ENCODE data around the gene FPR1. TPM values are rescaled to one million over a fixed set of nuclear protein-coding genes. Genes with fewer than 3 reads are reported as not detected.

Gene FPR1, protein sequence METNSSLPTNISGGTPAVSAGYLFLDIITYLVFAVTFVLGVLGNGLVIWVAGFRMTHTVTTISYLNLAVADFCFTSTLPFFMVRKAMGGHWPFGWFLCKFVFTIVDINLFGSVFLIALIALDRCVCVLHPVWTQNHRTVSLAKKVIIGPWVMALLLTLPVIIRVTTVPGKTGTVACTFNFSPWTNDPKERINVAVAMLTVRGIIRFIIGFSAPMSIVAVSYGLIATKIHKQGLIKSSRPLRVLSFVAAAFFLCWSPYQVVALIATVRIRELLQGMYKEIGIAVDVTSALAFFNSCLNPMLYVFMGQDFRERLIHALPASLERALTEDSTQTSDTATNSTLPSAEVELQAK
- 4.3 TPM for total RNA-seq
- long read RNA-seq: 0 reads

DNA sequence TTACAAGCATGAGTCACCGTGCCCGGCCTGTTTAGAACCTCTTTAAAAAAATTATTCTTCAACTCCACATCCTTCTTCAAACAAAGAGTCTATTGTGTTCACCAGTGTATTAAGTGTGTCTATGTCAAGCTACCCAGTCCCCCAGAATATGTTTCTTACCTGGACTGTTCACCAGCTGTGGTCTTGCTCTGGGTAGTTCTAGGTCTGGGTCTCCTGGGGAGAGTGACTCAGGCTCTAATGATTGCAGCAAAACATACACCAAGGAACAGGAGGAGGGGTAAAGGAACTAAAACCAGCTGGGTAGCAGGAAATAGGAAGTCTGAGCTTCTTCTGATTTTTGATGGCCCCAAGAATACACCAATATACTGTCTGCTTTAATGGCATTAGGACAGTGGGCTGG is at the start of gene FPR1:
Gene FPR1, minus strand, starts transcription at position 224 of the 400 bp plus-strand sequence. CDS start 4,884 bp downstream, outside the sequence.
- DNase-seq (no peak), ATAC-seq (peak; percentile 79)
- intact Hi-C loops (cut with micrococcal nuclease): no loop called here

DNA sequence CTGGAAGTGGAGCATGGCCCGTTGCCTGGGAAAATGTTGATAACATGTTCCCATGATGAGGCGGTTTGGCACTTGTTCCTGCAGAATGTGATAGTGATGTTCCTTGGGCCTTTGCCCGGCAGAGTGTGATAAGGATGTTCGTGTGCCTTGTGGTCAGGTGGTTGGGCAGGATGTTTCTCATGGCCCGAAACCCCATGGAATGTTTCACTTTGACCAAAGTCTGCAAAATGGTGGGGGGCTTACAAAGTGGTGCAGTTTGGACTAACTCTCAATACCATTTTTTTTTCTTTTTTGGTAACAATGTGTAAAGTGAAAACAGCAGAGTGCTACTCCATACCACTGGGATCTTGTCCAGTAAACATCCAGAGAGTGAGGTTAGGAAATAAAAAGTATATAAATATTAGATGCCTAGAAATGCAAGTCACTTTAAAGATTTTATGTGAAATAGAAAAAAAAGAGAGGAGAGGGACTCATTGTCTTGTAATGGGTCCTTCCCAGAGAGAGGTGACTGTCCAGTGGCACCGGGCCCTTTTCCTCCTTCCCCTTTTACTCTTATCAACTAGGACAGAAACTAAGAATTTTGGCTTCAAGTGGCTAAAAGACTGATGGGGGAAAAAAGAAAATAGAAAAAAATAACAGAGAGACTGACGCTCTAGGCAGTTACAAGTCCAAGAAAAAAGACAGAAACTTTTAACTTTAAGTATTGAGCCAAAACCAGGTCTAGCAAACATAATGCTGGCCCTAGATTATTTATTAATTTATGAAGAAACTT is 49.0 kb upstream of the FPR1 start:
- ATAC-seq: peak; percentile 85
- DNase-seq: peak; percentile 88
- intact Hi-C loops (cut with micrococcal nuclease): no loop called here

DNA sequence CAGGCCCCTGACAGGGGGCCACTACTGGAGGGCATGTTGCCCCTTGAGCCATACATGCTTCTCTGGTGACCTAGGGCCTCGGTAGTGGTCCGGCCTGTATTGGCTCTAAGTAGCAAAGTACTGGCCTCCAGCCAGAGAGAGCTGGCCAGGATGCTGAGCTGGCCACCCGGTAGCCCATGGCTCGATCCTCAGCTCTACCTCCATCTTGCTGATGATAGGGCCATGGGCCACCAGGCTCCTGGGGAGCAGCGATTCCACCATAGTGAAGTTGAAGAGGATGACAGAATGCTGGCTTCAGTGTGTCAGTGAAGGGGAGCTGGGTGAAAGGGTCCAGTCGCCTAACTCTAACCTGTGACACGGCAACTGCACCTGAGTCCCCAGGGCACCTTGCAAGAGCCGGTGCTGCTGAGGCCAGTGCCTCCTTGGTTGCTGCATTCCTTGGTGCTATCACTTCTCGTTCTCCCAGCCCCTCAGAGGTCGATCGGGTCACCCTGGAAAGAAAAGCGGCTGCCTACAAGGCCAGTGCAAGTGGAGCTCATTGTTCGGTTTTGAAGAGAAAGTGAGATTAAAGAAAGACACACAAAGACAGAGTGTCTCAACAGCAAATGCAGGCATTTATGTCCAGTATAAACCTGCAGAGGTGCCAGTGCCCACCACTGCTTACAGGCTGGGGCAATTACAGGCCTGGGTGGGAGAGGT is 48.2 kb upstream of the FPR1 start:
- ATAC-seq (peak; percentile 49), DNase-seq (peak; percentile 66)
- intact Hi-C loops (cut with micrococcal nuclease): no loop called here

DNA sequence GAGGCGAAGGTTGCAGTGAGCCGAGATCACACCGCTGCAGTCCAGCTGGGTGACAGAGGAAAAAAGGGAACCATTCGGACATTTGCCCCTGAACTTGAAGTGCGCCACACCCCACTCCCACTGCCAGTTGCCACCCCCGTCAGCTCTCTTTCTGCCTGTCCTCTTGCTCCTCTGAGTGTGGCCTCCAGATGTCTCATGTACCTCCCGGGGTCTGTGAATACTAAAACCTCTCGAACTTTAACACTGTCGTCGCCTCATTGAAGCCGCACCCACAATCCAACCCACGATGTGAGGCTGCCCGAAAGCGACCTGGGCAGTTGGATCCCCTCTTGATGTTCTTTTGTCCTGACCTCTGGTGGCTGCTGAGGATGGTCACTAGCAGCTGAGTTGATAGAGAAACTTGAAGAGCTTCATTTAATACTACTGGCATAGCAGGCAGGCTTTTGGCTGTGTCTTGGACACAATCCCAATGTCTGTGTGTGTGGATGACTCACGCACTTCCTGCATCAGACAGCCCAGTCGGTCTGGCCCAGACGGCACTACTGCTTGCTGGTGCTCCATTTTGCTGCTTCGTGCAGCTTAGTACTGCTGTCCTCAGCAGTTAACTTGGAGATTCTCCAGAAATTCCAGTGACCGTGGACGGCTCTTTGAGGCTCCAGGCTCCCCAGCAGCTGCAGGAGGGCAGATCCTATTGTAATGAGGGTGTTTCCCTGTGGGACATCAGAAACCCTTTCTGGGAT is 47.5 kb upstream of the FPR1 start:
- intact Hi-C loops (cut with micrococcal nuclease): no loop called here
- peak; percentile 89 for DNase-seq
- peak; percentile 94 for ATAC-seq

DNA sequence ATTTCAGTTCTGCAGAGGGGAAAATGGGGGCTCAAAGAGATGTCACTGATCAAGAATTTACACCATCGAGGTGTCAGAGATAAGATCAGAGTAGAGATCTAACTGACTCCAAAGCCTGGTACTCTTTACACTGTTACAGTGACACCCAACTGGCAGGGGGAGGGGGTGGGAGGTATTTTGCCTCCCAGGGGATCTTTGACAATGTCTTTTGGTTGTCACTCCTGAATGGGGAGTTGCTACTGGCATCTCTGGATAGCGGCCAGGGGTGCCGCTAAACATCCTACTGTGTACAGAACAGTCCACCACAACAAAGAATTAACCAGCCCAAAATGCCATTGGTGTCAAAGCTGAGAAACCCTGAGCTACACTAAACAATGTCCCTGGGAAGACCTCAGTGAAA is 46.4 kb upstream of the FPR1 start:
- ATAC-seq (no peak), DNase-seq (no peak)
- intact Hi-C loops (cut with micrococcal nuclease): no loop called here

DNA sequence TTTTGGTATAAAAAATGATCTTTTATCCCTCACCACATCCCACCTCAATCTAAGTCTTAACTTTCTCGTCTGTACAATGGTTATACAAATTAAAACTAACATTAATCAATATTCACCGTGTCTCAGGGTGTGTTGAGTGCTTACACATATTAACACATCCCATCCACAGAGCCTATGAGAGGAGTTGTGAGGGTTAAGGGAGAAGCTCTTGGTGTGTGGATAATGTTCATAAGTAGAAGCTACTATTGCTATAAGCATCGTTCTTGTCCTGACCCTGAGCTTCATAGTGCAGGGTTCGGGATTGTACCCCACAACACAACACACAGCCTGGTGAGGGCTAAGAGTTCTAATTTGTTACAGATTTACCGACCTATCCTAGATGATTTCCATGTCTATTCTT is 45.8 kb upstream of the FPR1 start:
- DNase-seq (no peak), ATAC-seq (no peak)
- intact Hi-C loops (cut with micrococcal nuclease): no loop called here

DNA sequence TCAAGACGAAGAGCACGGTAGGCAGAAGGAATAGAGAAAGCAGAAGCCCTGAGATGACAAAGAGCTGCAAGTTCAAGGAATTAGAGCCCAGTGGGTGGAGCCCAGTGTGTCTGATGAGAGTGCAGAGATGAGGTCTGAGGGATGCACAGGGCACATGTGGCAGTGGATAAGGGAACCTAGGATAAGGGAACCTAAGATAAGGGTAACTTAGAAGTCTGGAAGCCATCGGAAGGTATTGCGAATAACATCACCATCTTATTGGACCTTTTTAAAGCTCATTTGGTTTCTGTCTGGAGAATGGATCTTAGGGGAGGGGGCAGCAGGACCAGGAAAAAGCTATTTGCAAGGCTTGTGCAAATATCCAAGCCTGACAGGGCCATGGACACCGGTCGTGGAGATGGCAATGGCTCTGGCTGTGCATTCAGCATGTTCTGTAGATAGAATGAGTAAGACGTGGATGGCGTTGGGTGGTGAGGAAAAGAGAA is 44.6 kb upstream of the FPR1 start:
- intact Hi-C loops (cut with micrococcal nuclease): no loop called here
- no peak for DNase-seq
- no peak for ATAC-seq

DNA sequence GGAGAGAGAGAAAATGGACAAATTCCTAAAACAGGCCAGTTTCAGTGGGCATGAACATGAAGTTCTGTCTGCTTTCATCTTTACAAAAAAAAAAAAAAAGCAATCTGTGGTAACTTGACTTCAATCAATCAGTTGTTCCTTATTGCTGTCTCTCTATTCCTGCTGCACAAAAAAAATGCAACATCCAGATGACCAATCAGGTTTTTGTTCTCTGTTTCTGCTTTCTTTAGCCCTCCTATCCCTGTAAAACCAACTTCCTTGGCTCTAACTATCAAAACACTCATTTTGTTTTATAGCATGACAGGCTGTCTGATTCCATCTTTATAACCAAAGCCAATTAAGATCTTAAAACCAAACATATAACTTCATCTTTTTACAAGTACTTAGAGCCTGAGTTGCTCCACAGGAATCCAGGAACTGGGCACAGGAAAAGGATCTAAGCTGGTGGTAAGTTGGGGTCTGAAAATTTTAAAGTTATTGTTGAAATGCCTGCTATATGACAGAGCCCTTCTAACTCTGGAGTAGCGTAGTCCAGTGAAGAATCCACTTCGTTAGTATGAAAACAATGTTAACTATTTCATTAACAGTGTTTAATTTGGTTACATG is 43.3 kb upstream of the FPR1 start, which contains the start of gene FPR3:
Gene FPR3, plus strand, starts transcription at position 273 of the 606 bp plus-strand sequence. CDS start 28,592 bp downstream, outside the sequence.
- no peak for ATAC-seq
- intact Hi-C loops (cut with micrococcal nuclease): no loop called here
- no peak for DNase-seq

DNA sequence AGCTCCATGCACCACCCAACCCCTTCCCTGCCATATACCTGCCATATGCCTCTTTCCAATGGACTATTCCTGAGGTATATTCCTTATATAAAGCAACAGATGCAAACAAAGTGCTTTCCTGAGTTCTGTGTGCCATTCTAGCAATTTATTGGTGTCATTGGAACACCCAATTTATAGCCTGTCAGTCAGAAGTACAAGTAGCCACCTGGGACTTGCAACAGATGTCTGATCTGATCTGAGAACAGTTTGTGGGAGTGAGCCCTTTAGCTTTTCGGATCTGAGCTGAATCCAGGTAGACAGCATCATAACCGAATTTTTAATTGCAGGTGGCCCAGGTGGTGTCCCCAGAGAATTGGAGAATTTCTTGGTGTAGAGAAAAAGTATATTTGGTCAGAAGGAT is 42.3 kb upstream of the FPR1 start:
- intact Hi-C loops (cut with micrococcal nuclease): no loop called here
- ATAC-seq (no peak), DNase-seq (no peak)

DNA sequence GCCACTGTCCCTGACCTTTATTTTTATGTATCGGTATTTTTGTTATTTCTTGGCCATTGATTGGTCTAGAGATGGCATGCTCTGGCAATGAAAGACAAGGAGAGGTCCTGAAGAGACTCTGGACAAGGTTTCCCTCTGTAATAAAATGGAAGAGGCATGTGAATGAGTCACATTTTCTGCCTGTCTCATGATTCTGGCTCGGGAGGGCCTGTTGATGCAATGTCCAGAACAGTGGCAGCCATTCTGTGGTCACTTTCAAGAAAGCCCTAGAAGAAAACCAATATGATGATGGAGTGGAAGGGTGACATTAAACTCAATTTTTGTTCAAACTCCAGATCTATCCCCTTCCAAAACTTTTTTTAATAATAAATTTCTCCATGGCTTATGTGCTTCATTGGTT is 41.3 kb upstream of the FPR1 start:
- DNase-seq (no peak), ATAC-seq (no peak)
- intact Hi-C loops (cut with micrococcal nuclease): no loop called here

DNA sequence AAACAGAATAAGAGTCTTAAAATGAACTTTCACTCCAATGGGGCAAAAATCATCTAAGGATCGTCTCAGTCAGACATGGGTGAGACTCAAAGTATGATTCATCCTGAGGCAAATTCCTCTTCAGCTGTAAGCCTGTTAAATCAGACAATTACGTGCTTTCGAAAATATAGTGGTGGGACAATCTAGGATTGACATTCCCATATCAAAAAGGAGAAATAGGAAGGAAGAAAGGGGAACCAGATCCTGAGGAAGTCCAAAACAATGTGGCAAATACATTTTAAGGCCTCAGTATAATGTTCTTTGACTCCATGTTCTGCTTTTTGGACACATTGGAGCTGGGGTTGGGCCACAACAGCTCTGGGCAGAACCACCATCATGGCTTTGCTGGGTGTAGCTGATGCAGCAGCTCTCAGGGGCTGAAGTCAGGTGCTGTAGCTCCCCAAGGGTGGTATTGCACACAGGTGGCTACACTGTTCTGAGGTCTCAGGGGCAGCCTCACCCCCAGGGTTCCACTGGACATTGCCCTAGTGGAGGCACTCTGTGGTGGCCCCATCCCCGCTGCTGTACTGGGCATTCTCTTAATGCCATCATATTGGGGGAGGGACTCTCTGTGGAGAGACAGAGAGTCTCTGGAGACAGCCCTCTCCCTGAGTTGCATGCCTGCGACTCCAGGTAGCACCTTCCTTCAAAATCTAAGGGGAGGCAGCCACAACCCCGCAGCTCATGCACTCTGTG is 37.5 kb upstream of the FPR1 start:
- ATAC-seq (no peak), DNase-seq (no peak)
- intact Hi-C loops (cut with micrococcal nuclease): no loop called here

DNA sequence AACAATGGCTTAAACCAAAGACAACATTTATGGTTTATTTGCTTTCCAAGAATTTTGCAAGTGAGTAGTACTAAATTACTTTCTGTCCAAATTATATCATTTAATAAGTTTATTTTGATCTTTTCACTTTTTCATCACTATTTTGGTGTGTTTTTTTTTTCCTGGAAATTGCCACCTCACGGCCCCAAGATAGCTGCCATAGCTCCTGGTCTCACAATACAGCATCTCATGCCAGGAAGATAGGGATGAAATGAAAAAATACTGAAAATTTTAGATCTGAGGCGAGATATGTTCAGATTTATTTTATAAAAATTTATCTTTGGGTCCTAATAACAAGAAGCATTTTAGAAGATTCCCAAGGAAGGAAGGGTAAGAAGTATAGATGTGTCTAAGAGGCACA is 36.4 kb upstream of the FPR1 start:
- intact Hi-C loops (cut with micrococcal nuclease): no loop called here
- DNase-seq (no peak), ATAC-seq (no peak)

DNA sequence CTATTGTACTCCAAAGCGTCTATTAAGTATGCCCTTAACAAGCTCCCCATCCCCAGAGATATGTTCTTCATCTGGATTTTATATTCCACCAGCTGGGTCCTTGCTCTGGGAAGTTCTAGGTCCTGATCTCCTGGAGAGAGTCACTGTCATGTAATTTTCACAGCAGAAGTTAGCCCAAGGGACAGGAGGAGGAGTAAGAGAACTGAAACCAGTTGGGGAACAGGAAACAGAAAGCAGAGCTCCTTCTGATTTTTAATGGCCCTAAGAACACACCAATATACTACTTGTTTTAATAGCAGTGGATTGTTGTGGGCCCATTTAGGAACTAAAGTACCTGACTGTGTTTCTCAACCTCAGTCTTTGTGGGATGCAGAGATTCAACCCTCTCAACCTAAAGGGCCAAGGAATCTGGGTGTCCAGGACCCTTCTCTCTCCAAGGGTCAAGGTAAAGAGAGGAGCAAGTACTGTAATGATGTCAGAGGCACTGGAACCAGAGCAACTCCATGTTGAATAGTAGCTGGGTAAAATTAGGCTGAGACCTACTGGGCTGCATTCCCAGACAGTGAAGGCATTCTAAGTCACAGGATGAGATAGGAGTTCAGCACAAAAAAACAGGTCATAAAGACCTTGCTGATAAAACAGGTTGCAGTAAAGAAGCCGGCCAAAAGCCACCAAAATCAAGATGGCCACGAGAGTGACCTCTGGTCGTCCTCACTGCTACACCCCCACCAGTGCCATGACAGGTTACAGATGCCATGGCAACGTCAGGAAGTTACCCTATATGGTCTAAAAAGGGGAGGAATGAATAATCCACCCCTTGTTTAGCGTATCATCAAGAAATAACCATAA is 35.2 kb upstream of the FPR1 start:
- peak; percentile 41 for ATAC-seq
- intact Hi-C loops (cut with micrococcal nuclease): no loop called here

DNA sequence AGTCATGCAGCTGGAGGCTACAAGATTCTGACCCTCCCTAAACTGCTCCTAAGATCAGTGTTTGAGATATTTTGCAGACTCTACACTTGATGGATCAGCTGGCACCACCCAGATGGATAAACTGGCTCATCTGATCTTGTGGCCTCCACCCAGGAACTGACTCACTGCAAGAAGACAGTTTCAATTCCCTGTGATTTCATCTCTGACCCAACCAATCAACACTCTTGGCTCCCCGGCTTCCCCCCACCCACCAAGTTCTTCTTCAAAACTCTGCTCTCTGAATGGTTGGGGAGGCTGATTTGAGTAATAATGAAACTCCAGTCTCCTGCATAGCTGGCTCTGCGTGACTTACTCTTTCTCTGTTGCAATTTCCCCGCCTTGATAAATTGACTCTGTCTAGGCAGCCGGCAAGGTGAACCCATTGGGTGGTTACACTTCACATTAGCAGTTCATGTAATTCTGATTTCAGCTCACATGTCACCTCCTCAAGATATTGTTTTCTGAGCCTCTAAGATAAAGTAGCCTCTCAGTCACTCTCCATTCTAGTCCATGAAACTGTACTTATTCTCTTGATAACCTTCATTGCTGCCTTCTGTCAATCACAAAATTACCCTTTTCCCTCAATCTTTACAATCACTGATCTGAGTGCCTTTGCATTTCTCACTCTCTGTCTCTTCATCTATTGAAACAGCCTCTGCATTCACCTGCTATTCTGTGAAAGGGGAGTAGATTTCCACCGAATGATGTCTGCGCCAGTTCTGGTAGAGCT is 33.4 kb upstream of the FPR1 start:
- ATAC-seq (peak; percentile 85), DNase-seq (peak; percentile 57)
- intact Hi-C loops (cut with micrococcal nuclease): no loop called here

More for the DNA sequence above, 35.2 kb upstream of the FPR1 start:
- no peak for DNase-seq

DNA sequence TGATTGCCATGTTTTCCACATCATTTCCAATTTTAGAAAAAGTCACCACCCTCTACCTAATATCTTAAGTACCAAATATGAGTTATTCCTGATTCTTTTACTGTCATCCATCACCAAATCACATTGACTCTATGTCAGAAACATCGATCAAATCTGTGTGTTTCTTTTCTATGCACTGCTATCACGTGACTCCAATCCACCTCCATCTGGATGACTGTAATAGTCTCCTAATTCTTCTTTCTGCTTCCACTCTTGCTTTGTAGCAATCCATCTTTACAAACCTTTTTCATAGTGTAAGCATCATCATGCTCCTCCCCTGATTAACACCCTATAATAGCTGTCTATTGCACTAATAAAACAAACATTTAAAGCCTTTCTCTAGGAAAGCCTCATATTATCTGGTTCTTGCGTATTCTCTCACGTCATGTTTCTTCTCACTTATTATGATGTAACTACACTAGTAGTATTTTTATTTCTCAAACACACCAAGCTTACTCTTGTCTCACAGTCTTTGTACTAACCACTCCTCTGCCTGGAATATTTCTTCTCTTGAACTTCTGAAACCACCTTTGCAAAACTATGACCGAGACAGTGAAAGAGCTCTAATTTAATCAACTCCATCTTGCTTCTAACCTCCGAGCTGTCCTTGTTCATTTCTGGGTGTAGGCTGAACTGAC is 32.6 kb upstream of the FPR1 start:
- DNase-seq (no peak), ATAC-seq (no peak)
- intact Hi-C loops (cut with micrococcal nuclease): no loop called here

DNA sequence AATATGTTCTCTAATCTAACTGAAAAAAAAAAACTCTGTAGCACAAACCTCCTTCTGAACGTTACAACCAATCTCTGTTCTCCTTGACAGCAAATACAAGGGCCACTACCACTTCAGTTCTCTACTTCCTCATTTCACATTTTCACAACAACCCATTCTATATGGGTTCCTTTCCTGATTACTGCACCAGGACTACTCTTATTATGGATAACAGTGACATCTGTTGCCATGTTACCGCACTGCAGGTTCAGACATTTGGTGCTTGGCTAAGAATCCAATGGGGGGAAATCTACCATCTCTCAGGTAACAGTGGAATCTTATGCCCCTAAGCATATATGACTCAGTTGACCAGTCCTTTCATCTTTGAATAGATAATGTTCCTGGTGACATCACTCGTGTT is 31.7 kb upstream of the FPR1 start:
- intact Hi-C loops (cut with micrococcal nuclease): no loop called here
- ATAC-seq: peak; percentile 33
- DNase-seq: no peak
